Measurements from ENCODE around the gene REN. TPM values are rescaled to one million over a fixed set of nuclear protein-coding genes. Genes with fewer than 3 reads are reported as not detected.
A peak's percentile ranks its signal among the peaks of the same experiment; 100 is the strongest.

Gene REN
- total RNA-seq, 1 donor from 2014 or later = not detected

GRCh38 chr1:204108312-204109141 is 57.6 kb downstream of the REN start:
- no peak overlapping the region for H3K27ac Mint-ChIP-seq (ENCODE audit: unreplicated experiment)
- no peaks in the 10 kb centered on the region for H3K9me3 Mint-ChIP-seq (ENCODE audit: unreplicated experiment)
- no peak overlapping the region for H3K4me3 Mint-ChIP-seq (ENCODE audit: unreplicated experiment)
- peaks cover 15% of the 10 kb centered on the region for H3K4me1 Mint-ChIP-seq (ENCODE audit: unreplicated experiment)
- no peak for TF ChIP-seq CTCF (IDR thresholded peaks at IDR 0.05)
- H3K36me3 Mint-ChIP-seq (ENCODE audit: unreplicated experiment) = no peaks in the 10 kb centered on the region
- no peak for DNase-seq (ENCODE audit: extremely low spot score, unreplicated experiment)
- H3K27me3 Mint-ChIP-seq (ENCODE audit: unreplicated experiment) = no peaks in the 10 kb centered on the region

- Mint-ChIP-seq H3K36me3 (ENCODE audit: unreplicated experiment) (no peaks in the 10 kb centered on the region), H3K4me1 (ENCODE audit: unreplicated experiment) (peaks cover 22% of the 10 kb centered on the region), H3K27ac (ENCODE audit: unreplicated experiment) (no peak overlapping the region), H3K27me3 (ENCODE audit: unreplicated experiment) (no peaks in the 10 kb centered on the region), H3K9me3 (ENCODE audit: unreplicated experiment) (no peaks in the 10 kb centered on the region), H3K4me3 (ENCODE audit: unreplicated experiment) (no peak overlapping the region)
- DNase-seq (ENCODE audit: extremely low spot score, unreplicated experiment) = no peak
- TF ChIP-seq CTCF (IDR thresholded peaks at IDR 0.05) = no peak
Measured at GRCh38 chr1:204107892-204108291, 58.2 kb downstream of the REN start.

- H3K27me3 Mint-ChIP-seq (ENCODE audit: unreplicated experiment) = no peaks in the 10 kb centered on the region
- H3K4me3 Mint-ChIP-seq (ENCODE audit: unreplicated experiment) = no peak overlapping the region
- no peak for TF ChIP-seq CTCF (IDR thresholded peaks at IDR 0.05)
- H3K36me3 Mint-ChIP-seq (ENCODE audit: unreplicated experiment) = no peaks in the 10 kb centered on the region
- H3K27ac Mint-ChIP-seq (ENCODE audit: unreplicated experiment) = no peak overlapping the region
- peaks cover 25% of the 10 kb centered on the region for H3K4me1 Mint-ChIP-seq (ENCODE audit: unreplicated experiment)
- no peaks in the 10 kb centered on the region for H3K9me3 Mint-ChIP-seq (ENCODE audit: unreplicated experiment)
- no peak for DNase-seq (ENCODE audit: extremely low spot score, unreplicated experiment)
Measured at GRCh38 chr1:204106825-204107224, 59.3 kb downstream of the REN start.

- DNase-seq (ENCODE audit: extremely low spot score, unreplicated experiment) = no peak
- Mint-ChIP-seq H3K27ac (ENCODE audit: unreplicated experiment) (peak overlapping the region; percentile 36), H3K27me3 (ENCODE audit: unreplicated experiment) (no peaks in the 10 kb centered on the region), H3K4me3 (ENCODE audit: unreplicated experiment) (no peak overlapping the region), H3K4me1 (ENCODE audit: unreplicated experiment) (peaks cover 25% of the 10 kb centered on the region), H3K36me3 (ENCODE audit: unreplicated experiment) (no peaks in the 10 kb centered on the region), H3K9me3 (ENCODE audit: unreplicated experiment) (no peaks in the 10 kb centered on the region)
- TF ChIP-seq CTCF (IDR thresholded peaks at IDR 0.05) = no peak
Measured at GRCh38 chr1:204105131-204105515, 61.0 kb downstream of the REN start.

Other genes starting within 250 kb of the REN start
- 11.7 and 12.5 TPM in 2 replicates for gene SOX13, start 93.2 kb downstream of the REN start, total RNA-seq
- 15.4 and 15.9 TPM in 2 replicates for gene ETNK2, start 14.3 kb downstream of the REN start, total RNA-seq
- not detected in 2 replicates for gene KISS1, start 30.2 kb upstream of the REN start, total RNA-seq
- not detected in 2 replicates for gene GOLT1A, start 47.7 kb upstream of the REN start, total RNA-seq
- 0.24 and 0.26 TPM in 2 replicates for gene PLEKHA6, start 193.6 kb upstream of the REN start, total RNA-seq
- gene PPP1R15B, start 245.5 kb upstream of the REN start, total RNA-seq = 46.1 and 47.4 TPM in 2 replicates